KOPT-K1 (cell line): ENCODE data around the gene PIBF1.
"Not testable (repeated sequence)": the region's sequence is repeated elsewhere in the genome, so short reads cannot be mapped to it uniquely, and the experiment has no call there.

Experiments
- H3K27ac ChIP-seq: fragments of 200-600 bp; sonication (generic); 2 replicates; pipeline ENCODE4 v1.5.1; 2016; ENCODE audit warnings: antibody characterized with exemption, mild to moderate bottlenecking, low read depth, low read length; ENCODE audit not compliant: poor library complexity, severe bottlenecking
- H3K36me3 ChIP-seq: fragments of 200-600 bp; sonication (generic); 2 replicates; pipeline ENCODE4 v1.5.1; 2017; ENCODE audit warnings: antibody characterized with exemption, mild to moderate bottlenecking, low read length, moderate library complexity; ENCODE audit not compliant: insufficient read depth
- H3K9me3 ChIP-seq: fragments of 200-600 bp; sonication (generic); 2 replicates; pipeline ENCODE4 v1.5.1; 2017; ENCODE audit warnings: antibody characterized with exemption, low read length, mild to moderate bottlenecking; ENCODE audit not compliant: insufficient read depth, poor library complexity, severe bottlenecking

PIBF1 gene

GRCh38 chr13:72852207-72852606 lies 70.3 kb downstream of the PIBF1 start:
- H3K9me3 ChIP-seq: no peaks in the 10 kb centered on the region
- peaks cover 59% of the 10 kb centered on the region for H3K36me3 ChIP-seq
- no peak overlapping the region for H3K27ac ChIP-seq

DNA sequence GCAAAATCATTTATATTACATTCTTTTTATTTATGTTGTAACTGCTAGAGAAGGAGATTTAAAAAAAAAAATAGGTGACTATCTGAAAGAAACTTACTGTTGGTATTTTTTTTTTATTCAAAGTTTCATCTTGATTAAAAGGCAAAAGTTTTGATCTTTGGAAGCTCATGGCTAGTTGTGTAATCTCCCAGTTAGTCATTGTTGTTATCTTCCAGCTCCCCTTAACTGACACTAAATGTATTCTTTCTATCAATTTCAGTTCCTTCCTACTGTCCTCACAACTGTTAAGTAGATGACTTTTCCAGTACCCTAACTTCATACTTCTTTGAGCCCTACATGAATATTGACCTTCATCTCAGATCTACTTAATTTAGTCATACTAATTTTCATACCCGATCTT lies 71.1 kb downstream of the PIBF1 start:
- peaks cover 51% of the 10 kb centered on the region for H3K36me3 ChIP-seq
- H3K27ac ChIP-seq: no peak overlapping the region
- no peaks in the 10 kb centered on the region for H3K9me3 ChIP-seq

DNA sequence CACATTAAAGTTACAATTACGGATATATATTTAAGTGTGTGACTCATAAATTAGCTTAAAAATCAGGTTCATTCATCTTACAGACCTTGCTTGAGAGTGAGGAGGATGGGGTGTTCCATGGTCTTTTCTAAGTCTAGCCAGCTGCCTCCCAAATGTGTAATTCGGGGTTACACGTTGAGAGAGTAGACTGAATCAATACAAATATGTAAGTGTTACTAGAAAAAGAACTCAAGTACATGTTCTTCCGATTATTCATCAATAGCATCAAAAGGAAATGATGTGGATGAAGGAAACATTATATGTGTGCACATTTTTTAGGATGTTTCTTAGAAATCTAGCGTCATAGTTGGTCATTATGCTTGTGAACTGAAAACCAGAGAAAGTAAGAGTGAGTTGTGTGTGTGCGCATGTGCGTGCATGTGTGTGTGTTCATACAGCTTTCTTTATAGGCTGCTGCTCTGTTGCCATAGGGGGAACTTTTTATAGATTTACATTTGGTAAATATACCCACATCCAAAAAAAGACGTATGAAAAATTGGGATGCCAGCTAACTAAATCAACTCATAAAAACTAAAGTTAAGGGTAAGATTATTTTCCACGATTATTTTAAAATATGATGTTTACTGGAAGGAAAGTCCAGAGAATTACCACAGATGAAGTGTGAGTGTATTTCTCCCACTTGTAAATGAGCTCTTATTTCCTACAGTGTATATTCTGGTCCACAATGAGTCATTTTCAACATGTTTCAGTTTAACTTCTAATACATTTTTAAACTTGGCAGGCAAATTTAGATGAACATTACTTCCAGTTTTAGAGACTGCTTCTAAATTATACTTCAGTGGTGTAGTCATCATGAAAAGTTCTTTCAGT lies 82.4 kb downstream of the PIBF1 start:
- H3K36me3 ChIP-seq: peaks cover 26% of the 10 kb centered on the region
- no peak overlapping the region for H3K27ac ChIP-seq
- no peaks in the 10 kb centered on the region for H3K9me3 ChIP-seq

DNA sequence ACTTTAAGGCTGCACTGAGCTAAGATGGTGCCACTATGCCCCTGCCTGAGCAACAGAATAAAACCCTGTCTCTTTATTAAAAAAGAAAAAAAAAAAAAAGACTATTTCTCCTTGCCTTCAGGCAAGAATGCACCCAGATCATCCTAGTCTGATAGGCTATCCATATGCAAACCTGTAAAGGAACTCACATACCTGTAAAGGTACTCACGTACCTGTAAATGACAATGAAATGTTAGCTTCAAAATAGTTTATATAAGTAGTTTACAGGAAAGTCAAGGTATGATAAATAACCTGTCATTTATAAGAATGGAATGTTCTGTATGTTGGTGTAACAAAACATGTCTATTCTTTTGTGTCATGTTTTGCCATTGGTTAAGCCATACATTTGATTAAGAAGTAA lies 86.3 kb downstream of the PIBF1 start:
- H3K9me3 ChIP-seq: no peaks in the 10 kb centered on the region
- H3K36me3 ChIP-seq: peaks cover 35% of the 10 kb centered on the region
- H3K27ac ChIP-seq: no peak overlapping the region

DNA sequence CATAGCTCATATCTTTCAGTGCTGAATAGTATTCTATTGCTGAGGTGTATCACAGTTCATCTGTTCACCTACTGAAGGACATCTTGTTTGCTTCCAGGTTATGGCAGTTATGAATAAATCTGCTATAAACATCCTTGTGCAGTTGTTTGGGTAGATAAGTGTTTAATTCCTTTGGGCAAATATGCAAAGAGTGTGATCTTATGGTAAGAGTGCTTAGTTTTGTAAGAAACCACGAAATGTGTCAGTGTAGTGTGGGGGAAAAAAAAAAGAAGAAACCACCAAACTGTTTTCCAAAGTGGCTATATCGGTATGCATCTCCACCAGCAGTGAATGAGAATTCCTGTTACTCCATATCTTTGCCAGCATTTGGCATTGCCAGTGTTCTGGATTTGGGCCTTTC lies 93.3 kb downstream of the PIBF1 start:
- Histone ChIP-seq H3K36me3 (peaks cover 6% of the 10 kb centered on the region), H3K27ac (no peak overlapping the region), H3K9me3 (no peaks in the 10 kb centered on the region)

- no peak overlapping the region for H3K27ac ChIP-seq
- H3K36me3 ChIP-seq: no peaks in the 10 kb centered on the region; the same call in none of the 2 replicates
- no peaks in the 10 kb centered on the region for H3K9me3 ChIP-seq
Observed at GRCh38 chr13:72884101-72884500, 102.2 kb downstream of the PIBF1 start.

DNA sequence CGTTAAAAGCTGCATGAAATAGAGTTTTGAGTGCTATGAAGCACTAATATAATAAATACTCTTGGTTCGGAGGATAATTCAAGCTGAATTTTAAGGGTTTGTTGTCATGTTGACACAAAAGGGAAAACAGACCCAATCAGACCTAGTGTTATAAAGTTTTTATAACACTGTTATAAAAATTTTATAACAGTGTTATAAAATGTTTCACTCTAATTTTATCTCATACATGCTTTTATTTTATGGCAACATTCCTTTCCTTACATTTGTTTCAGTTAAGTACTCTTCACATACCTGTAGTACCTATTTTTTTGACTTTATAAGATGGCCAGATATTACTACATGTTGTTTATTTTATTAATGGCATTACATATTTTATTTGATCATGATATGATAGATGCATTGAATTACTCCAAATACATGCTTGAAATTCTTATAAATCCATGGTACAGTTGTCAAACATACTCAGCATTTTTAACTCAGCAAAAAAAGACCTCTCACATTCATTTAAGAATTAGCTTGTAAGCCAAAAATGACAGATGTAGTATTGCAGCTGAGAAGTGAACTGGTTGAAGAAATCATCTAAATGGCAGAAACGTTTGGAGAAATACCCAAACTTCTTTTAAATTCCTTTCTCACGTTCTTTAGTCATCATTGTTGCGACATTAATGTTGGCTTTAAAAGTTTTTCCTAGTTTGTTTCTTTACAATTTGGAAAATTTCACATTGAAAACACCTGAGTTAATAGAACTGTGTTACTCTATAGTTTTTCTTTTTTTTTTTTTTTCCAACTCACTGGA lies 104.5 kb downstream of the PIBF1 start:
- H3K9me3 ChIP-seq: no peaks in the 10 kb centered on the region
- H3K36me3 ChIP-seq: no peaks in the 10 kb centered on the region; the same call in 1 of the 2 replicates
- H3K27ac ChIP-seq: no peak overlapping the region

DNA sequence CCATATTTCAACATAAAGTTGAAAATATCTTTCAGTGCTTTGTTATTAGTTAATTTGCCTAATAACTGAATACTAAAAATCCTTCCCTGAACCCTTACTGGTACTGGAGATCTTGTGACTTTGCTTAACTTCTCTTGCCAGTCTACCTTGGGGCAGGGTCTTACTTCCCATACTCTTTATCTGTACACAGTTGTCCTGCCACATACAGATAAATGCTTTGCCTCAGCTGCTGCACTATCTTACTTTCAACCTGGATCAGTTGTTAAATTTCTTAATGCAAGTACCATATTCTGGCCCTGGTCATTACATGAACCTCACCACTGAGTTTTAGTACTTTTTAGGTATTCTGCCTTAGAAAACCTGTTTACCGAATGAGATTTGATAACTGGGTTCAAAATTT lies 107.6 kb downstream of the PIBF1 start:
- Histone ChIP-seq H3K27ac (no peak overlapping the region), H3K36me3 (peaks cover 6% of the 10 kb centered on the region; the same call in 1 of the 2 replicates), H3K9me3 (no peaks in the 10 kb centered on the region)

- H3K9me3 ChIP-seq: peaks cover under 1% of the 10 kb centered on the region
- H3K27ac ChIP-seq: no peak overlapping the region
- H3K36me3 ChIP-seq: peaks cover 12% of the 10 kb centered on the region
Observed at GRCh38 chr13:72890546-72890945, 108.6 kb downstream of the PIBF1 start.

DNA sequence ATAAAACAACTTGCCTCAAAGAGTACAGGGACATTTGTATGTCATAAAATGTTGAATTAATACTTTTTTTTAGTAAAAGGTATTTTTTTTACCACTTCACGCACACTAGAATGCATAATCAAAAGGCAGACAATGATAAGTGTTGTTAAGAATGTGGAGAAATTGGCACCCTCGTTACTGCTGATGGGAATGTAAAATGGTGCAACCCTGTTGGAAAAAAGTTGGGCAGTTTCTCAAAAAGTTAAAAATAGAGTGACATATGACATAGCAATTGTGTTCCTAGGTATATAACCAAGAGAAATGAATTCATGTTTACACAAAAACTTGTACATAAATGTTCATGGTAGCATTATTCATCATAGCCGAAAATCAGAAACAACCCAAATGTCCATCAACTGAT lies 109.5 kb downstream of the PIBF1 start:
- H3K36me3 ChIP-seq: peaks cover 20% of the 10 kb centered on the region
- no peak overlapping the region for H3K27ac ChIP-seq
- H3K9me3 ChIP-seq: peaks cover 9% of the 10 kb centered on the region

DNA sequence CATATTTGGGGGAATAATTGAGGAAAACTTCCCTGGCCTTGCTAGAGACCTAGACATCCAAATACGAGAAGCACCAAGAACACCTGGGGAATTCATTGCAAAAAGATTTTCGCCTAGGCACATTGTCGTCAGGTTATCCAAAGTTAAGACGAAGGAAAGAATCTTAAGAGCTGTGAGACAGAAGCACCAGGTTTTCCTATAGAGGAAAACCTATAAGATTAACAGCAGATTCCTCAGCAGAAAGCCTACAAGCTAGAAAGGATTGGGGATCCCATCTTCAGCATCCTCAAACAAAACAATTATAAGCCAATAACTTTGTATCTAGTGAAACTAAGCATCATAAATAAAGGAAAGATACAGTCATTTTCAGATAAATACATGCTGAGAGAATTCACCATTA lies 114.9 kb downstream of the PIBF1 start:
- H3K27ac ChIP-seq: no peak overlapping the region
- H3K36me3 ChIP-seq: peaks cover 32% of the 10 kb centered on the region
- peaks cover 23% of the 10 kb centered on the region for H3K9me3 ChIP-seq

DNA sequence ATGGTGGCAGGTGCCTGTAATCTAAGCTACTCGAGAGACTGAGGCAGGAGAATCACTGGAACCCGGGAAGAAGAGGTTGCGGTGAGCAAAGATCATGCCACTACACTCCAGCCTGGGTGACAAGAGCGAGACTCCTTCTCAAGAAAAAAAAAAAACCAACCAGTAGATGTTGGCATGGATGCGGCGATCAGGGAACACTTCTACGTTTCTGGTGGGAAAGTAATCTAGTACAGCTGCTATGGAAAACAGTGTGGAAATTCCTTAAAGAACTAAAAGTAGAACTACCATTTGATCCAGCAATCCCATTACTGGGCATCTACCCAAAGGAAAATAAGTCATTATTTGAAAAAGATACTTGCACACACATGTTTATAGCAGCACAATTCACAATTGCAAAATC lies 119.6 kb downstream of the PIBF1 start:
- peaks cover 26% of the 10 kb centered on the region for H3K36me3 ChIP-seq
- peaks cover 14% of the 10 kb centered on the region for H3K9me3 ChIP-seq
- H3K27ac ChIP-seq: not testable (repeated sequence)

GRCh38 chr13:72908416-72908815 lies 126.5 kb downstream of the PIBF1 start:
- H3K9me3 ChIP-seq: no peaks in the 10 kb centered on the region
- no peak overlapping the region for H3K27ac ChIP-seq
- H3K36me3 ChIP-seq: peaks cover 62% of the 10 kb centered on the region

- H3K9me3 ChIP-seq: no peaks in the 10 kb centered on the region
- no peak overlapping the region for H3K27ac ChIP-seq
- peaks cover 51% of the 10 kb centered on the region for H3K36me3 ChIP-seq
Observed at GRCh38 chr13:72911981-72912380, 130.0 kb downstream of the PIBF1 start.

DNA sequence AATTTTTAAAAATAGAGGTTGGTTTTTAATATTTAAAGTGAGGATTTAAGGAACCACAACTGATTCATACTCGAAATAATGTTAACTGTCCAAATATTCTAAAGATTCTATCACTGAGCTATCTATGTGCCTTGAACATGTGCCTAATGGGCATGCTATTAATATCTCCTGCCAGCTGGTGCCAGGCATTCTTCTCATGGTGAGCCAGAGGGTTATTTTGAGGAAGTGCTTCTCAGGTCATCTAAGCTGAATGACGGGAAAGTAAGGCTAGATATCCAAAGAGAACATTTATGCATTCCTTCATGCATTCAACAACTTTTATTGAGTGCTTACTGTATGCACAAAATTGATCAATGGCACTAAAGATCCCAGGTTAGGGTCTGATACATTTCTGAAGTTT lies 138.2 kb downstream of the PIBF1 start:
- Histone ChIP-seq H3K27ac (no peak overlapping the region), H3K36me3 (peaks cover 56% of the 10 kb centered on the region), H3K9me3 (no peaks in the 10 kb centered on the region)
